H9 (cell line): ENCODE data around the gene CCDC91. TPM values are rescaled to one million over a fixed set of nuclear protein-coding genes. Genes with fewer than 3 reads are reported as not detected.

ENCODE experiments used
- DNase-seq: peaks from one replicate; pipeline ENCODE4 v3.0.0-alpha.2; 2017
- H2AFZ ChIP-seq: one replicate; pipeline ENCODE4 v1.6.1; 2013; ENCODE audit warnings: mild to moderate bottlenecking, low read length, control low read depth, moderate library complexity
- H2AK5ac ChIP-seq: 2 replicates; pipeline ENCODE4 v1.6.1; 2013; ENCODE audit warnings: low read length, control low read depth, mixed read lengths; ENCODE audit not compliant: insufficient read length
- H2BK120ac ChIP-seq: one replicate; pipeline ENCODE4 v1.6.1; 2013; ENCODE audit warnings: low read depth, mild to moderate bottlenecking, low read length, control low read depth, inconsistent platforms; ENCODE audit not compliant: poor library complexity, severe bottlenecking
- H2BK12ac ChIP-seq: 2 replicates; pipeline ENCODE4 v1.6.1; 2013; ENCODE audit warnings: low read length, control low read depth, mixed read lengths, low read depth; ENCODE audit not compliant: insufficient read length
- H2BK15ac ChIP-seq: 2 replicates; pipeline ENCODE4 v1.6.1; 2013; ENCODE audit warnings: low read depth, low read length, control low read depth
- H2BK20ac ChIP-seq: one replicate; pipeline ENCODE4 v1.6.1; 2013; ENCODE audit warnings: low read depth, mild to moderate bottlenecking, low read length, control low read depth, inconsistent platforms; ENCODE audit not compliant: poor library complexity, severe bottlenecking
- H2BK5ac ChIP-seq: 2 replicates; pipeline ENCODE4 v1.6.1; 2013; ENCODE audit warnings: low read length, control low read depth, mixed read lengths; ENCODE audit not compliant: insufficient read length
- H3K14ac ChIP-seq: 2 replicates; pipeline ENCODE4 v1.6.1; 2013; ENCODE audit warnings: low read length, control low read depth; ENCODE audit not compliant: insufficient read depth
- H3K18ac ChIP-seq: 2 replicates; pipeline ENCODE4 v1.6.1; 2013; ENCODE audit warnings: low read depth, mild to moderate bottlenecking, mixed read lengths, low read length, control low read depth; ENCODE audit not compliant: insufficient read length
- H3K23ac ChIP-seq: 2 replicates; pipeline ENCODE4 v1.6.1; 2013; ENCODE audit warnings: low read length, control low read depth, mixed read lengths, low read depth; ENCODE audit not compliant: insufficient read length
- H3K23me2 ChIP-seq: 2 replicates; pipeline ENCODE4 v1.6.1; 2013; ENCODE audit warnings: low read depth, mild to moderate bottlenecking, mixed read lengths, low read length, control low read depth; ENCODE audit not compliant: insufficient read length, poor library complexity, severe bottlenecking
- H3K27ac ChIP-seq: 2 replicates; pipeline ENCODE4 v1.5.1; 2013; ENCODE audit warnings: low read length, control low read depth, mixed read lengths, low read depth; ENCODE audit not compliant: insufficient read length
- H3K27me3 ChIP-seq: 2 replicates; pipeline ENCODE4 v1.6.1; 2013; ENCODE audit warnings: low read length, control low read depth, inconsistent platforms; ENCODE audit not compliant: insufficient read depth
- H3K4ac ChIP-seq: 2 replicates; pipeline ENCODE4 v1.6.1; 2013; ENCODE audit warnings: low read depth, mild to moderate bottlenecking, control low read depth, inconsistent platforms, low read length, moderate library complexity
- H3K4me1 ChIP-seq: 2 replicates; pipeline ENCODE4 v1.6.1; 2013; ENCODE audit warnings: low read length, control low read depth, inconsistent platforms; ENCODE audit not compliant: insufficient read depth
- H3K4me2 ChIP-seq: 2 replicates; pipeline ENCODE4 v1.6.1; 2013; ENCODE audit warnings: low read length, control low read depth, mixed read lengths; ENCODE audit not compliant: insufficient read length, insufficient read depth
- H3K56ac ChIP-seq: 2 replicates; pipeline ENCODE4 v1.6.1; 2013; ENCODE audit warnings: low read depth, mild to moderate bottlenecking, mixed read lengths, low read length, control low read depth; ENCODE audit not compliant: insufficient read length
- H3K79me1 ChIP-seq: 2 replicates; pipeline ENCODE4 v1.6.1; 2013; ENCODE audit warnings: low read depth, mild to moderate bottlenecking, moderate library complexity, low read length, control low read depth, inconsistent platforms; ENCODE audit not compliant: insufficient read depth, poor library complexity, severe bottlenecking
- H3K79me2 ChIP-seq: 2 replicates; pipeline ENCODE4 v1.6.1; 2013; ENCODE audit warnings: low read length, control low read depth, inconsistent platforms; ENCODE audit not compliant: insufficient read depth
- H3K9ac ChIP-seq: 2 replicates; pipeline ENCODE4 v1.6.1; 2013; ENCODE audit warnings: low read length, control low read depth, mixed read lengths; ENCODE audit not compliant: insufficient read length; ENCODE audit errors: extremely low read depth
- H3K9me3 ChIP-seq: one replicate; pipeline ENCODE4 v1.6.1; 2013; ENCODE audit warnings: low read depth, low read length, inconsistent platforms; ENCODE audit not compliant: control insufficient read depth
- H3T11ph ChIP-seq: one replicate; pipeline ENCODE4 v1.6.1; 2013; ENCODE audit warnings: mild to moderate bottlenecking, low read length, control low read depth, inconsistent platforms
- H4K20me1 ChIP-seq: one replicate; pipeline ENCODE4 v1.6.1; 2013; ENCODE audit not compliant: control insufficient read depth, insufficient read length, insufficient read depth
- H4K5ac ChIP-seq: 2 replicates; pipeline ENCODE4 v1.6.1; 2013; ENCODE audit warnings: low read depth, mild to moderate bottlenecking, mixed read lengths, low read length, control low read depth; ENCODE audit not compliant: insufficient read length
- H4K8ac ChIP-seq: replicated peaks from 2 replicates; pipeline ENCODE4 v1.6.1; 2013; ENCODE audit warnings: low read length, control low read depth, mixed read lengths, low read depth; ENCODE audit not compliant: insufficient read length
- H4K91ac ChIP-seq: 2 replicates; pipeline ENCODE4 v1.6.1; 2013; ENCODE audit warnings: low read depth, mild to moderate bottlenecking, moderate library complexity, mixed read lengths, low read length, control low read depth; ENCODE audit not compliant: insufficient read length
- H3K27ac Mint-ChIP-seq, 3 experiments: 2 replicates in 2 of 3; 3 replicates in 1 of 3; pipeline ENCODE4 v1.8.0; 2020 to 2021; ENCODE audit warnings: mixed read lengths in 3 of 3, mild to moderate bottlenecking in 1 of 3, moderate library complexity in 1 of 3
- H3K27me3 Mint-ChIP-seq: 2 replicates; pipeline ENCODE4 v1.8.0; 2021; ENCODE audit warnings: low read depth, mild to moderate bottlenecking, moderate library complexity, mixed read lengths
- H3K36me3 Mint-ChIP-seq, 3 experiments: 2 replicates in 2 of 3; 3 replicates in 1 of 3; pipeline ENCODE4 v1.8.0; 2020 to 2021; ENCODE audit warnings: low read depth in 3 of 3, mixed read lengths in 3 of 3; ENCODE audit not compliant: insufficient read depth in 1 of 3
- H3K4me1 Mint-ChIP-seq, 2 experiments: 2 replicates each; pipeline ENCODE4 v1.8.0; 2020; ENCODE audit warnings: mixed read lengths in 2 of 2
- H3K4me3 Mint-ChIP-seq, 2 experiments: 2 replicates in 1 of 2; 3 replicates in 1 of 2; pipeline ENCODE4 v1.8.0; 2020 to 2021; ENCODE audit warnings: mild to moderate bottlenecking in 2 of 2, mixed read lengths in 2 of 2, moderate library complexity in 1 of 2
- H3K9me3 Mint-ChIP-seq, 2 experiments: 2 replicates in 1 of 2; 3 replicates in 1 of 2; pipeline ENCODE4 v1.8.0; 2020; ENCODE audit warnings: mild to moderate bottlenecking in 2 of 2, mixed read lengths in 2 of 2, moderate library complexity in 1 of 2
- CTCF ChIP-seq: fragments of 200-600 bp; sonication (generic); conservative IDR thresholded peaks from 3 replicates; pipeline ENCODE4 v1.8.0; 2021; ENCODE audit warnings: antibody characterized with exemption, mild to moderate bottlenecking
- WGBS: extraction: QIAGEN DNeasy Blood & Tissue Kit; methylation state at CpG from one replicate; pipeline ENCODE4 v1.1.7; 2013; ENCODE audit warnings: missing lambda C conversion rate, low lambda C conversion rate, mixed read lengths; ENCODE audit not compliant: insufficient read length; ENCODE audit errors: extremely low coverage; 5-methylcytosine and 5-hydroxymethylcytosine counted together
- total RNA-seq: library from RNA; stranded (reverse); gene quantifications from 2 replicates; pipeline ENCODE4 v1.2.1, GENCODE V29; 2021

The CCDC91 gene
- total RNA-seq, 1 experiment from 2014 or later = 22.7 TPM

GRCh38 chr12:28527631-28528249 lies 337.5 kb downstream of the CCDC91 start:
- Histone ChIP-seq H2BK20ac (no peak overlapping the region), H3K9me3 (no peaks in the 10 kb centered on the region), H2BK12ac (no peak overlapping the region), H3K27ac (no peak overlapping the region), H3K27me3 (no peaks in the 10 kb centered on the region), H3T11ph (no peak overlapping the region), H4K20me1 (no peaks in the 10 kb centered on the region), H3K9ac (no peak overlapping the region), H3K79me2 (no peaks in the 10 kb centered on the region), H4K5ac (no peak overlapping the region), H2BK120ac (no peak overlapping the region), H2BK5ac (no peak overlapping the region), H4K91ac (no peak overlapping the region), H3K56ac (no peak overlapping the region), H2AK5ac (no peak overlapping the region), H3K18ac (no peak overlapping the region), H3K4ac (no peak overlapping the region), H3K23ac (no peak overlapping the region), H4K8ac (no peak overlapping the region), H3K23me2 (no peaks in the 10 kb centered on the region), H2BK15ac (no peak overlapping the region), H3K4me2 (no peak overlapping the region), H3K79me1 (no peaks in the 10 kb centered on the region), H2AFZ (no peak overlapping the region), H3K4me1 (no peaks in the 10 kb centered on the region), H3K14ac (no peak overlapping the region)
- Mint-ChIP-seq H3K4me3 (no peak overlapping the region), H3K27me3 (no peaks in the 10 kb centered on the region), H3K9me3 (peaks cover 21 to 26% of the 10 kb centered on the region in 2 experiments; a peak in 3 of 5 replicates), H3K27ac (peak overlapping the region in 1 of 3 experiments; percentile 35; a peak in 2 of 7 replicates), H3K36me3 (peaks cover 7 to 29% (median 18%) of the 10 kb centered on the region in 3 experiments), H3K4me1 (peaks cover 5% of the 10 kb centered on the region in 2 experiments)
- DNase-seq = no peak
- TF ChIP-seq CTCF = no peak
- no CpG with 5 or more reads among the region's 5 CpGs for WGBS
